OCI-LY7 (cell line): ENCODE results near the gene CMSS1.

Experiments used
- EZH2phosphoT487 ChIP-seq: fragments of 200-600 bp; sonication (generic); IDR thresholded peaks from 2 replicates; pipeline ENCODE4 v1.6.1; 2018; ENCODE audit warnings: low read depth, borderline replicate concordance, mild to moderate bottlenecking, mixed run types, antibody characterized with exemption, low read length, moderate library complexity, mixed read lengths
- TF ChIP-seq, protein P1 (sequence below): fragments of 200-600 bp; sonication (generic); conservative IDR thresholded peaks from 2 replicates; pipeline ENCODE4 v1.5.1; 2014; ENCODE audit warnings: mild to moderate bottlenecking, antibody characterized with exemption, low read length, moderate library complexity, mixed read lengths

DNA sequence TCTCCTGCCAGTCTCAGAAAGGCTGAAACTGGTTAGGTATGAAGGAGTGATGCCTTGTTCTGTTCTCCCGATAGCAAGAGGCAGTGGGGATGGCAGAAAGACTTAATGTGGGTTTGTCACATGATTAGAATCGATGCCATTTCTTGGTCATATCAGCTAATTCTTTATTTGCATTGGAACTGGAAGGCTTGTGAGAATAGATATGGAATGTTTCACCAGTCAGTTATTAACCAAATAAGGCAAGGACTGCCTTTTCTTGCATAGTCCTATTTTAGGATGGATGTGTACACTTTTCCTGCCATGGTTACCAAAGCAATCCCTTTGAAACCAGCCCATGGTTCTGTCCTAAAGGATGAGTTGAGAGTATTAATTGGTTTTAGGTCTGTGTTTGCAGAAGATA, 262.9 kb downstream of the CMSS1 start:
- TF ChIP-seq, protein P1, sequence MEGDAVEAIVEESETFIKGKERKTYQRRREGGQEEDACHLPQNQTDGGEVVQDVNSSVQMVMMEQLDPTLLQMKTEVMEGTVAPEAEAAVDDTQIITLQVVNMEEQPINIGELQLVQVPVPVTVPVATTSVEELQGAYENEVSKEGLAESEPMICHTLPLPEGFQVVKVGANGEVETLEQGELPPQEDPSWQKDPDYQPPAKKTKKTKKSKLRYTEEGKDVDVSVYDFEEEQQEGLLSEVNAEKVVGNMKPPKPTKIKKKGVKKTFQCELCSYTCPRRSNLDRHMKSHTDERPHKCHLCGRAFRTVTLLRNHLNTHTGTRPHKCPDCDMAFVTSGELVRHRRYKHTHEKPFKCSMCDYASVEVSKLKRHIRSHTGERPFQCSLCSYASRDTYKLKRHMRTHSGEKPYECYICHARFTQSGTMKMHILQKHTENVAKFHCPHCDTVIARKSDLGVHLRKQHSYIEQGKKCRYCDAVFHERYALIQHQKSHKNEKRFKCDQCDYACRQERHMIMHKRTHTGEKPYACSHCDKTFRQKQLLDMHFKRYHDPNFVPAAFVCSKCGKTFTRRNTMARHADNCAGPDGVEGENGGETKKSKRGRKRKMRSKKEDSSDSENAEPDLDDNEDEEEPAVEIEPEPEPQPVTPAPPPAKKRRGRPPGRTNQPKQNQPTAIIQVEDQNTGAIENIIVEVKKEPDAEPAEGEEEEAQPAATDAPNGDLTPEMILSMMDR: no peak
- no peak for TF ChIP-seq EZH2phosphoT487
